ENCODE results near the gene FUBP3. TPM values are rescaled to one million over a fixed set of nuclear protein-coding genes. Genes with fewer than 3 reads are reported as not detected.

Gene FUBP3
- total RNA-seq, 1 experiment from 2014 or later, result 62.7 TPM

GRCh38 chr9:130634191-130634768 is 54.9 kb downstream of the FUBP3 start:
- DNase-seq (ENCODE audit: low spot score), result no peak

GRCh38 chr9:130634801-130635200 is 55.4 kb downstream of the FUBP3 start:
- DNase-seq (ENCODE audit: low spot score), result no peak

- DNase-seq (ENCODE audit: low spot score), result no peak
These were observed 55.9 kb downstream of the FUBP3 start for GRCh38 chr9:130635306-130635705.

GRCh38 chr9:130635721-130636647 is 56.6 kb downstream of the FUBP3 start:
- no peak for DNase-seq (ENCODE audit: low spot score)

GRCh38 chr9:130636648-130637020 is 57.3 kb downstream of the FUBP3 start:
- no peak for DNase-seq (ENCODE audit: low spot score)

- no peak for DNase-seq (ENCODE audit: low spot score)
These were observed 59.1 kb downstream of the FUBP3 start for GRCh38 chr9:130638284-130639123.

GRCh38 chr9:130639124-130639765 is 59.9 kb downstream of the FUBP3 start:
- no peak for DNase-seq (ENCODE audit: low spot score)

- DNase-seq (ENCODE audit: low spot score), result no peak
These were observed 60.6 kb downstream of the FUBP3 start for GRCh38 chr9:130639866-130640555.

- no peak for DNase-seq (ENCODE audit: low spot score)
These were observed 61.3 kb downstream of the FUBP3 start for GRCh38 chr9:130640681-130641080.

GRCh38 chr9:130642926-130643325 is 63.5 kb downstream of the FUBP3 start:
- DNase-seq (ENCODE audit: low spot score), result no peak

- DNase-seq (ENCODE audit: low spot score), result no peak
These were observed 71.8 kb downstream of the FUBP3 start for GRCh38 chr9:130651221-130651620.

GRCh38 chr9:130651752-130652151 is 72.4 kb downstream of the FUBP3 start:
- no peak for DNase-seq (ENCODE audit: low spot score)

- no peak for DNase-seq (ENCODE audit: low spot score)
These were observed 75.5 kb downstream of the FUBP3 start for GRCh38 chr9:130654879-130655278.

GRCh38 chr9:130658893-130659698 is 79.7 kb downstream of the FUBP3 start:
- no peak for DNase-seq (ENCODE audit: low spot score)

- no peak for DNase-seq (ENCODE audit: low spot score)
These were observed 80.4 kb downstream of the FUBP3 start for GRCh38 chr9:130659699-130660248.

- DNase-seq (ENCODE audit: low spot score), result no peak
These were observed 80.9 kb downstream of the FUBP3 start for GRCh38 chr9:130660326-130660682.

GRCh38 chr9:130660683-130661450 is 81.5 kb downstream of the FUBP3 start:
- DNase-seq (ENCODE audit: low spot score), result no peak

- DNase-seq (ENCODE audit: low spot score), result no peak
These were observed 82.2 kb downstream of the FUBP3 start for GRCh38 chr9:130661451-130662098.
